CD4-positive, alpha-beta memory T cell (primary cell): ENCODE results near the gene GALNT12. TPM values are rescaled to one million over a fixed set of nuclear protein-coding genes. Genes with fewer than 3 reads are reported as not detected.
A peak's percentile ranks its signal among the peaks of the same experiment; 100 is the strongest.

Source experiments
- CTCF ChIA-PET: fragments of 350-600 bp; sonication (Branson Sonifier 250); formaldehyde crosslinking; loops from one replicate; lab custom pipeline; 2021; ENCODE audit warnings: inconsistent platforms; ENCODE audit not compliant: partially characterized antibody; lab: Charles Lee
- POLR2A ChIA-PET: fragments of 350-600 bp; sonication (Branson Sonifier 250); formaldehyde crosslinking; loops from one replicate; lab custom pipeline; 2021; ENCODE audit not compliant: partially characterized antibody; lab: Charles Lee
- DNase-seq, 5 donors: peaks; one replicate each; pipeline versions ENCODE4 v3.0.0 to v3.0.0-alpha.2; 2020 to 2022; ENCODE audit warnings: mixed read lengths in 1 of 5
- H3K27ac ChIP-seq: one replicate; pipeline ENCODE4 v1.7.0; 2013; ENCODE audit warnings: low read depth, low read length
- H3K27me3 ChIP-seq: 2 replicates; pipeline ENCODE4 v1.7.0; 2013; ENCODE audit warnings: mild to moderate bottlenecking, low read length, moderate library complexity; ENCODE audit not compliant: insufficient read depth
- H3K36me3 ChIP-seq: 2 replicates; pipeline ENCODE4 v1.7.0; 2013; ENCODE audit warnings: mild to moderate bottlenecking, low read length, moderate library complexity; ENCODE audit not compliant: insufficient read depth
- H3K4me1 ChIP-seq: 2 replicates; pipeline ENCODE4 v1.7.0; 2013; ENCODE audit warnings: mild to moderate bottlenecking, low read length, moderate library complexity; ENCODE audit not compliant: insufficient read depth
- H3K4me3 ChIP-seq, 2 donors: one replicate each; pipeline ENCODE4 v1.7.0; 2013; ENCODE audit warnings: low read length in 2 of 2, mild to moderate bottlenecking in 1 of 2
- H3K9me3 ChIP-seq, 2 donors: one replicate each; pipeline ENCODE4 v1.7.0; 2013; ENCODE audit warnings: low read length in 2 of 2, control low read depth in 1 of 2; ENCODE audit not compliant: control insufficient read depth in 1 of 2
- H3K27ac Mint-ChIP-seq, 7 donors: one replicate each; pipeline ENCODE4 v1.8.0; 2020 to 2021; ENCODE audit warnings: mixed read lengths in 7 of 7, mild to moderate bottlenecking in 6 of 7, inconsistent platforms in 3 of 7, moderate library complexity in 3 of 7
- H3K27me3 Mint-ChIP-seq, 2 donors: one replicate each; pipeline ENCODE4 v1.8.0; 2020 to 2021; ENCODE audit warnings: mixed read lengths in 2 of 2
- H3K36me3 Mint-ChIP-seq, 2 donors: one replicate each; pipeline ENCODE4 v1.8.0; 2020 to 2021; ENCODE audit warnings: mixed read lengths in 2 of 2, inconsistent platforms in 1 of 2, mild to moderate bottlenecking in 1 of 2
- H3K4me1 Mint-ChIP-seq, 4 donors: one replicate each; pipeline ENCODE4 v1.8.0; 2020 to 2021; ENCODE audit warnings: mixed read lengths in 4 of 4, mild to moderate bottlenecking in 1 of 4
- H3K4me3 Mint-ChIP-seq, 8 donors: one replicate each; pipeline ENCODE4 v1.8.0; 2020 to 2021; ENCODE audit warnings: mixed read lengths in 8 of 8, mild to moderate bottlenecking in 7 of 8, moderate library complexity in 6 of 8, inconsistent platforms in 3 of 8
- H3K9me3 Mint-ChIP-seq, 8 donors: one replicate each; pipeline ENCODE4 v1.8.0; 2020 to 2021; ENCODE audit warnings: mixed read lengths in 8 of 8, mild to moderate bottlenecking in 5 of 8, inconsistent platforms in 3 of 8, moderate library complexity in 1 of 8
- intact Hi-C: fragments of 100-400 bp; cut with micrococcal nuclease; formaldehyde crosslinking; loops from one replicate; pipeline ENCODE4 v1.15.1; 2023
- polyA plus RNA-seq, 2 donors: library from polyadenylated mRNA; unstranded; fragments of 300-500 nt; fragmentation: Illumina TruSeq; gene quantifications; one replicate each; pipeline ENCODE4 v1.2.3, GENCODE V29; 2021
- total RNA-seq, 2 experiments: library from RNA; stranded (reverse); gene quantifications; one replicate each; pipeline ENCODE4 v1.2.3, GENCODE V29; 2021

Gene GALNT12
- total and polyA plus RNA-seq, 4 experiments from 2014 or later: 3.1 to 13.8 (median 8.6) TPM

DNA sequence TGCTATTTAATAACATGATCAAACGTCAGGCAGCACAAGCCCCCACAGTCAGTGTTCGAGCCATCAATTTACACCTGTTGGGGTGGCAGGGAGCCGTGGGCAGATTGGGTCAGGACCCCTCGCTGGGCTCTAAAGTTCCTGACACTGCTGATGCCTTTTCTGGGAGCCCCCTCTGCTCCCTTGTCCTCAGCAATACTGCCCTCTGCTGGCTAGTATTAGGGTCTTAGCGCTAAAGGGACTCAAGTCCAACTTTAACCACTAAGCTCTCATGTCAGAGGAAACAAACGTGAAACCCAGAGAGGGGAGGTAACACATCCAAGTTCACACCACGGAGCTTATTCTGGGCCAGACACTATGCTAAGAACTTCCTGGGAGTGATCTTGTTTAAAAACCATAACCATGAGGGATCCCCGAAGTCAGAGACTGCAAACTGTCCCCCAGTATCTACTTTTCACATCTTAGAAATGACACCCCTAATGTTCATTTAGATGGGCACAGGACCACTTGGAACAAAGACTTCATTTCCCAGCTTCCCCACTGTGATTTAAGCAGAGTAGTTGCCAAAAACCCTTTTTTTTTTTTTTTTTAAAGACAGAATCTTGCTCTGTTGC, 31.5 kb upstream of the GALNT12 start:
- DNase-seq: peak in 3 of 5 donors; percentile 11 to 26 (median 17)
- intact Hi-C loops: no loop called here
- H3K36me3 Mint-ChIP-seq: peaks cover 32 to 38% of the 10 kb centered on the region in 2 donors
- no peaks in the 10 kb centered on the region for H3K27me3 ChIP-seq
- ChIA-PET POLR2A (no interaction called here), CTCF (interaction anchor here (0.7 to 3.4 kb wide), 16 partner anchors 9 to 702 kb away, joined by 3 to 23 read pairs (median 4); no protein-coding TSS in a partner anchor)
- H3K27ac Mint-ChIP-seq: no peak overlapping the region
- H3K4me3 Mint-ChIP-seq: no peak overlapping the region
- H3K36me3 ChIP-seq: no peaks in the 10 kb centered on the region
- H3K4me1 ChIP-seq: no peaks in the 10 kb centered on the region
- H3K4me3 ChIP-seq: no peak overlapping the region
- no peaks in the 10 kb centered on the region for H3K27me3 Mint-ChIP-seq
- H3K27ac ChIP-seq: no peak overlapping the region
- no peaks in the 10 kb centered on the region for H3K9me3 ChIP-seq
- peaks cover 0 to 3% (median under 1%) of the 10 kb centered on the region in 4 donors for H3K4me1 Mint-ChIP-seq
- H3K9me3 Mint-ChIP-seq: no peaks in the 10 kb centered on the region

DNA sequence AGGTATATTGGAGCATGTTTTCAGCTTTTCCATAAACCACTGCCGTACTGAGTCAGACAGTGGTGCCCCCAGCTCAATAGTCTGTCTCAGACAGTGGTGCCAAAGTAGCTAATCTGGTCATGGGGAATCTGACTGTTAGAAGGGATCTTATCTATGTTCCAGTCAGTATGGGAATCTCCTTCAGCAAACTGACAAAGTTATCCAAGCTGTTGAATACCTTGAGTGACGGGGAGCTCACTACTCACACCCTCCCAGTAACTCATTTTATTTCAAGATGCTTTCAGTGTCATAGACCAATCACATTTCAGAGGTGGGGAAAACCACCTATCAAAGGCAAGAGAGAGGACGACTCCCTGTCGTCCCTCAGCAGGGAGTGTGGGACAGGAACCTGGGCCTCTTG, 29.9 kb upstream of the GALNT12 start:
- H3K27ac Mint-ChIP-seq: no peak overlapping the region
- no peak overlapping the region for H3K27ac ChIP-seq
- H3K36me3 Mint-ChIP-seq: peaks cover 28 to 38% of the 10 kb centered on the region in 2 donors
- H3K4me1 Mint-ChIP-seq: peaks cover 0 to 3% (median under 1%) of the 10 kb centered on the region in 4 donors
- H3K27me3 ChIP-seq: no peaks in the 10 kb centered on the region
- H3K4me3 Mint-ChIP-seq: no peak overlapping the region
- H3K9me3 ChIP-seq: no peaks in the 10 kb centered on the region
- H3K36me3 ChIP-seq: peaks cover 3% of the 10 kb centered on the region
- intact Hi-C loops: no loop called here
- H3K27me3 Mint-ChIP-seq: no peaks in the 10 kb centered on the region
- H3K4me3 ChIP-seq: no peak overlapping the region
- no peak for DNase-seq
- CTCF ChIA-PET: interaction anchor here (2.5 kb wide), 1 partner anchor 11 kb away, joined by 11 read pairs; no protein-coding TSS in a partner anchor
- no peaks in the 10 kb centered on the region for H3K9me3 Mint-ChIP-seq
- POLR2A ChIA-PET: no interaction called here
- no peaks in the 10 kb centered on the region for H3K4me1 ChIP-seq

DNA sequence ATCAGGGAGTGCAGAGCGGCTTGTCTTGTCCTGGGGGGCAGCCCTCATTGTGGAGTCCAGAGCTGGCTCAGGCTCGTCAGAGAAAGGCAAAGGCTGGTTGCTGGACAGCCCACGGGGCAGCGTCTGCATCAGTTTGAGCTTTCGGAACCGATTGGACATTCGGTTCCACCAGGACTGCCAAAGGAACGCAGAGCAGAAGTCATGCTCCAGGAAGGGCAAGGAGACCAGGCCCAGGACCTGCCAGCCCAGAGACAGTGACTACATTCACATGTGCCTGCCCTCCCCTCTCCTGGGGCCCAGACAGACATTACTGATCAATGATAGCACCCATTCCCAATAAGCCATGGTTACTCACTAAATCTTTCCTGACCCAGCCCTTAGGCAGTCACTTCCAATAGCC, 29.2 kb upstream of the GALNT12 start:
- Histone ChIP-seq H3K4me3 (no peak overlapping the region), H3K4me1 (no peaks in the 10 kb centered on the region), H3K9me3 (no peaks in the 10 kb centered on the region), H3K27me3 (no peaks in the 10 kb centered on the region), H3K27ac (no peak overlapping the region), H3K36me3 (peaks cover 3% of the 10 kb centered on the region)
- POLR2A ChIA-PET: no interaction called here
- H3K27me3 Mint-ChIP-seq: no peaks in the 10 kb centered on the region
- H3K27ac Mint-ChIP-seq: no peak overlapping the region
- CTCF ChIA-PET: interaction anchor here (1.2 kb wide), 1 partner anchor 8 kb away, joined by 4 read pairs; no protein-coding TSS in a partner anchor
- peaks cover 0 to 3% (median under 1%) of the 10 kb centered on the region in 4 donors for H3K4me1 Mint-ChIP-seq
- no peaks in the 10 kb centered on the region for H3K9me3 Mint-ChIP-seq
- no peak overlapping the region for H3K4me3 Mint-ChIP-seq
- intact Hi-C loops: no loop called here
- DNase-seq: no peak
- H3K36me3 Mint-ChIP-seq: peaks cover 27 to 38% of the 10 kb centered on the region in 2 donors

DNA sequence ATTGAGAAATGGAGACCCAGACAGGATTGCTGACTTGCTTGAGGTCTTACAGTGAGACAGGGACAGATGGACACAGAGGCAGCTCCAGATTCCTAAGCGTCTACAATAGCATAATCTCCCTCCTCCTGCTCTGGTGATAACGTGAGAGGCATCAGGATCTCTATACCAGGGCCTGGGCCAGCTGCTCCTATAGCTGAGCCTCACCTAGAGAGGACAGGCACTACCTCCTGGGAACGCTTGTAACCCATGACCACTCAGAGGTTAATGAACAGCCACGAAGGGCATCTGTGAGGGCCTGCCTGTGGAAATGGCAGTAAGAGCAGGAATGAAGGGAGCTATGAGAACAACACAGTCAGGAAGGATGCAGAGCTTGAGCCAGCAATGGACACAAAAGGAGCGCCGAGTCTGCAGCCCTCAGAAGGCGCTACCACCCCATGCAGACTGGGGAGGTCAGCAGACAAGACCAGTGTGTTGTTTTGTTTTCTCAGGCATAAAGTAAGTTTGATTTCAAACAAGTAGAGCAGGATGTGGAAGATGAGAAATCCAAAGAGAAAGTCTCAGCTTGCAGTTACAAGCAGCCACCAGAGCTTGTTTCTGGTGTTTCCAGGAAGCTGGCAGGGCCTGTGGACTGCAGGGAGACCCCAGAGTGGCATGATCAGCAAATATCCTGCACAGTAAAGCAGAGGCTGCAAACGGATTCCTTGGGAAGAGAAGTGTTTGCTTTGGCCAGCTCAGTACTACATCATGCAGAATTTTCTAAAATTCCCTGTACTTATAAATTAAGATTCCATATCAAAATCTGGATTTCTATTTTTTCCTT, 28.5 kb upstream of the GALNT12 start:
- POLR2A ChIA-PET: no interaction called here
- Mint-ChIP-seq H3K9me3 (no peaks in the 10 kb centered on the region), H3K4me3 (no peak overlapping the region), H3K27me3 (no peaks in the 10 kb centered on the region), H3K4me1 (peaks cover 0 to 3% (median under 1%) of the 10 kb centered on the region in 4 donors), H3K27ac (no peak overlapping the region), H3K36me3 (peaks cover 23 to 36% of the 10 kb centered on the region in 2 donors)
- H3K4me3 ChIP-seq: no peak overlapping the region
- CTCF ChIA-PET: interaction anchor here (1.2 kb wide), 1 partner anchor 8 kb away, joined by 4 read pairs; no protein-coding TSS in a partner anchor
- no peak for DNase-seq
- H3K9me3 ChIP-seq: no peaks in the 10 kb centered on the region
- H3K27me3 ChIP-seq: no peaks in the 10 kb centered on the region
- no peak overlapping the region for H3K27ac ChIP-seq
- no peaks in the 10 kb centered on the region for H3K4me1 ChIP-seq
- peaks cover 3% of the 10 kb centered on the region for H3K36me3 ChIP-seq
- intact Hi-C loops: no loop called here

DNA sequence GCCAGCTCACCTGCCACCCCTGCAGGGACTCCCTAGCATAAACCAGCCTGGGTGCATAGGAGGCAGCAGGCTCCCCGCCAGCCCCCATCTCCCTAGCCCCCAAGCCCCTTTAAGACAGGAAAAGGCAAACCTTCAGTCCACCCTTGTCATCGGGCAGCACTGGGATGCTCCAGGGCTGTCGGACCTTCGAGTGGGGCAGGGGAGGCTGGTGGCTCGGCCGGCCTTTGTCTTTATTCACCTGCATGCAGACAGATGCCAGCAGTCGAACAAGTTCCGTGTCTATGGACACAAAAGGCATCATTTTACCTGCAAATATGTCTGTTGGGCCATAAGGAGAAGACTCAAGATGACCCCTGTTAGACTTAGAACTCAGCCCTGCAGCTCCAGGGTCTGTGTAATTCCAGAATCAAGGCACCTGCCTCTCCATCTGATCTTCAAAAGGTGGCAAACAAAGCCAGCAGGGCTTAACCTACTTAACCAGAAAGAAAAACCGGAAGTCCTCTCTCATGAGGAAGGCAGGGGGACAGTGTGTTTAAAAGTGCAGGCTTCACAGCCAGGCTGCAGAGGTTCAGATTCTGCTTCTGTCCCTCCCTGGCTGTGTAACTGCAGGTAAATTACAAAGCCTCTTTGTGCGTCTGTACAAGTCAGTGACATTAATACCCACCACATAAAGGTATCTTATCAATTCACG, 27.3 kb upstream of the GALNT12 start:
- Histone ChIP-seq H3K27me3 (no peaks in the 10 kb centered on the region), H3K9me3 (no peaks in the 10 kb centered on the region), H3K27ac (no peak overlapping the region), H3K4me1 (no peaks in the 10 kb centered on the region), H3K36me3 (peaks cover 3% of the 10 kb centered on the region), H3K4me3 (no peak overlapping the region)
- no peaks in the 10 kb centered on the region for H3K27me3 Mint-ChIP-seq
- no peaks in the 10 kb centered on the region for H3K9me3 Mint-ChIP-seq
- ChIA-PET POLR2A (no interaction called here), CTCF (no interaction called here)
- no peak overlapping the region for H3K27ac Mint-ChIP-seq
- no peak overlapping the region for H3K4me3 Mint-ChIP-seq
- no peak for DNase-seq
- peaks cover 24 to 33% of the 10 kb centered on the region in 2 donors for H3K36me3 Mint-ChIP-seq
- peaks cover 0 to 3% (median under 1%) of the 10 kb centered on the region in 4 donors for H3K4me1 Mint-ChIP-seq
- intact Hi-C loops: no loop called here

DNA sequence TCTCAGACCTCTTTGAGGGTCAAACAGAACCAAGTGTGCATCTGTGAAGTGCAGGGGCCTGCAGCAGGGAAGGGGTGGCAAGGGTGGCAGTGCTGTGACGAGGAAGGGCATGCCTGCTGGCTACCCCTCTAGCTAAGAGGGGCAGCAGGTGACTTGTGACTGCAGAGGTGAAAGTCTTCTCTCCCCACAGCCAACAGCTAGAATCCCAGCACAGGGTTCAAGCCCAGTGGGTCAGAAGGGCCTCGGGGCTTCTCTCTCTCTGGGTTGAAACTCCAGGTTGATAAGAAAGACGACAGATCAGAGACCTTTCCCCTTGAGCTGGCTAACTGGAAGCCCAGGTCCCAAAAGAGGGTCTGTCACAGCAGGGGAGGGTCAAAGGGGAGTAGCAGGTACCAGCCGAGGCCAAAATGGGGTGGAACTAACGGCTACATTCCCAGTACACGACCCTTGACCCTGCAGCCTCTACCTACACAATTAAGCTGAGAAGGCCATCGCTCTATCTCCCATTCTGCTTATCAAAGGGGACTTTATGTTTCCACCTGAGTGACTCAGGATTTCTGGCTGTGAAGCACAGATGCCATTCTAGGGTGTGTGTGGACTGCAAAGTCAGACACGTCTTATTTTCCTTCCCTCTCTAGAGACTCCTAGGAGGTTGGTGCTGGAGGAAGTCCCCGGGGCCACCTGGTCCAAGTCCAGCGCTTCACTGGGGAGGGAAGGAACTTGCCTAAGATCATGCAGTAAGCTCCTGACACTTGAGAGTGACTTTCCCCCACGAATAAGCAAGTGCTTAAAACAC, 25.7 kb upstream of the GALNT12 start:
- peaks cover 3% of the 10 kb centered on the region for H3K36me3 ChIP-seq
- H3K4me1 Mint-ChIP-seq: peaks cover 0 to 2% (median 0%) of the 10 kb centered on the region in 4 donors
- intact Hi-C loops: no loop called here
- no peak overlapping the region for H3K4me3 Mint-ChIP-seq
- no peak overlapping the region for H3K27ac Mint-ChIP-seq
- no peaks in the 10 kb centered on the region for H3K9me3 ChIP-seq
- no peak for DNase-seq
- no peak overlapping the region for H3K4me3 ChIP-seq
- H3K4me1 ChIP-seq: no peaks in the 10 kb centered on the region
- H3K27me3 Mint-ChIP-seq: no peaks in the 10 kb centered on the region
- H3K27ac ChIP-seq: no peak overlapping the region
- no peaks in the 10 kb centered on the region for H3K27me3 ChIP-seq
- POLR2A ChIA-PET: no interaction called here
- CTCF ChIA-PET: no interaction called here
- no peaks in the 10 kb centered on the region for H3K9me3 Mint-ChIP-seq
- peaks cover 20 to 37% of the 10 kb centered on the region in 2 donors for H3K36me3 Mint-ChIP-seq
